Hematopoietic multipotent progenitor cell (in vitro differentiated cells): Measurements from ENCODE around the gene ANKRD37. TPM values are rescaled to one million over a fixed set of nuclear protein-coding genes. Genes with fewer than 3 reads are reported as not detected.

Source experiments
- DNase-seq, 3 donors: peaks; one replicate each; pipeline ENCODE4 v3.0.0-alpha.2; 2011 to 2015; ENCODE audit warnings: low read depth in 2 of 3, low spot score in 2 of 3
- total RNA-seq: library from RNA; depleted of rRNA; stranded (reverse); fragments of >200 nt; gene quantifications from one replicate; pipeline ENCODE4 v1.2.3, GENCODE V29; 2012

The ANKRD37 gene
- total RNA-seq, 1 donor = 4.3 TPM

- no peak for DNase-seq
These were observed 17.0 kb upstream of the ANKRD37 start for GRCh38 chr4:185379326-185380295.

- DNase-seq = no peak
These were observed 16.3 kb upstream of the ANKRD37 start for GRCh38 chr4:185380320-185380719.

- no peak for DNase-seq
These were observed 15.1 kb upstream of the ANKRD37 start for GRCh38 chr4:185381288-185382196.

GRCh38 chr4:185382754-185383153 lies 13.9 kb upstream of the ANKRD37 start:
- DNase-seq = no peak

GRCh38 chr4:185383451-185383850 lies 13.2 kb upstream of the ANKRD37 start:
- no peak for DNase-seq

- DNase-seq = no peak
These were observed 12.6 kb upstream of the ANKRD37 start for GRCh38 chr4:185384061-185384460.

GRCh38 chr4:185384930-185385331 lies 11.7 kb upstream of the ANKRD37 start:
- peak in 2 of 3 donors; percentile 77 to 78 for DNase-seq

GRCh38 chr4:185387957-185388356 lies 8.7 kb upstream of the ANKRD37 start:
- DNase-seq = no peak

- DNase-seq = no peak
These were observed 5.7 kb upstream of the ANKRD37 start for GRCh38 chr4:185390941-185391340.

- no peak for DNase-seq
These were observed 4.5 kb upstream of the ANKRD37 start for GRCh38 chr4:185392156-185392555.

- no peak for DNase-seq
These were observed 1.9 kb upstream of the ANKRD37 start for GRCh38 chr4:185394568-185395237.

GRCh38 chr4:185395238-185395955 lies 1.2 kb upstream of the ANKRD37 start, which contains the start of gene LRP2BP:
Gene LRP2BP (minus strand): TSS chr4:185395924. CDS start chr4:185378186, 17,738 bp downstream.
- DNase-seq = peak in 2 of 3 donors; percentile 14 to 51

GRCh38 chr4:185395956-185396723 lies 501 bp upstream of the ANKRD37 start:
- peak; percentile 90 to 97 (median 92) for DNase-seq

GRCh38 chr4:185398618-185399017 lies 2.0 kb downstream of the ANKRD37 start:
- DNase-seq = no peak

GRCh38 chr4:185399466-185399865 lies 2.8 kb downstream of the ANKRD37 start:
- no peak for DNase-seq

- DNase-seq = no peak
These were observed 7.4 kb downstream of the ANKRD37 start for GRCh38 chr4:185404031-185404430.

- no peak for DNase-seq
These were observed 8.8 kb downstream of the ANKRD37 start for GRCh38 chr4:185405296-185405999.

GRCh38 chr4:185408432-185408831 lies 11.8 kb downstream of the ANKRD37 start:
- no peak for DNase-seq

GRCh38 chr4:185411849-185412248 lies 15.2 kb downstream of the ANKRD37 start:
- DNase-seq = no peak
